ENCODE results near the gene FBLN1.

Gene FBLN1

DNA sequence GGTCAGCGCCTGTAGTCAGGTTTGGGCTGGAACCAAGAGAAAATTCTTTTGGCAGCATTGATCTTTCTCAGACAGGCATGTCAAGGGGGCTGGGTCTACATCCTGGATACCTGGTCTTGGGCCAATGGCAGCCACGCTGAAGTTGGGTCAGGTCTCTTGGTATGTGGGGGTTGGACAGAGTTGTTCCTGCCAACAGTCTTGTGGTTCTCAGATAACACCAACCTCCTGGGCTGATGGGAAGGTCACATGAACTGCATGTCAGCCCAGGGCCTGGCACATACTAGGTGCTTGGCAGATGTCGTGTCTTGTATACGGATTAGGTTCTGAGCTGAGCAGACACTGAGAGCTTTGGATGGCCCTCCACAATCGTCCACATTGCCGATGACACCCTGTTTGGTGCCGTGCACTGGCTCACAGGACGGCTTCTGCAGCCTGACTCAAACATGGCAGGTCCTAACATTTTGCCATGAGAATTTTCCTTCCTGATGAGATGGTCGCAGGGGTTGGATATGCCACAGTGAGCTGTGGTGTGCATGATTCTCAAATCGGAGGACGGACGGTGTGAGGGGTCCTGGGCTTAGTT lies 42.0 kb downstream of the FBLN1 start:
- Histone ChIP-seq H3K27me3 (ENCODE audit: low read length) (no peaks in the 10 kb centered on the region), H3K9me2 (replicated peaks; ENCODE audit: insufficient read depth, low read length) (no peaks in the 10 kb centered on the region), H3K9me3 (ENCODE audit: insufficient read depth, low read length) (no peaks in the 10 kb centered on the region), H3K9ac (ENCODE audit: low read length) (no peak overlapping the region), H3K27ac (ENCODE audit: low read depth, low read length) (no peak overlapping the region), H3K79me2 (ENCODE audit: insufficient read depth, low read length) (no peaks in the 10 kb centered on the region), H3K4me3 (ENCODE audit: insufficient read depth, low read length, poor library complexity, severe bottlenecking) (no peak overlapping the region), H2AFZ (ENCODE audit: low read depth, low read length, severe bottlenecking) (no peak overlapping the region), H4K20me1 (ENCODE audit: low read depth, low read length) (no peaks in the 10 kb centered on the region), H3K36me3 (ENCODE audit: low read length) (no peaks in the 10 kb centered on the region), H3K4me2 (ENCODE audit: low read depth, low read length, poor library complexity, severe bottlenecking) (no peak overlapping the region), H3F3A (ENCODE audit: insufficient read depth) (no peaks in the 10 kb centered on the region)
- TF ChIP-seq, protein P1, sequence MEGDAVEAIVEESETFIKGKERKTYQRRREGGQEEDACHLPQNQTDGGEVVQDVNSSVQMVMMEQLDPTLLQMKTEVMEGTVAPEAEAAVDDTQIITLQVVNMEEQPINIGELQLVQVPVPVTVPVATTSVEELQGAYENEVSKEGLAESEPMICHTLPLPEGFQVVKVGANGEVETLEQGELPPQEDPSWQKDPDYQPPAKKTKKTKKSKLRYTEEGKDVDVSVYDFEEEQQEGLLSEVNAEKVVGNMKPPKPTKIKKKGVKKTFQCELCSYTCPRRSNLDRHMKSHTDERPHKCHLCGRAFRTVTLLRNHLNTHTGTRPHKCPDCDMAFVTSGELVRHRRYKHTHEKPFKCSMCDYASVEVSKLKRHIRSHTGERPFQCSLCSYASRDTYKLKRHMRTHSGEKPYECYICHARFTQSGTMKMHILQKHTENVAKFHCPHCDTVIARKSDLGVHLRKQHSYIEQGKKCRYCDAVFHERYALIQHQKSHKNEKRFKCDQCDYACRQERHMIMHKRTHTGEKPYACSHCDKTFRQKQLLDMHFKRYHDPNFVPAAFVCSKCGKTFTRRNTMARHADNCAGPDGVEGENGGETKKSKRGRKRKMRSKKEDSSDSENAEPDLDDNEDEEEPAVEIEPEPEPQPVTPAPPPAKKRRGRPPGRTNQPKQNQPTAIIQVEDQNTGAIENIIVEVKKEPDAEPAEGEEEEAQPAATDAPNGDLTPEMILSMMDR (IDR thresholded peaks at IDR 0.05; ENCODE audit: insufficient read depth, low read length, poor library complexity, severe bottlenecking) = no peak
- TF ChIP-seq EZH2phosphoT487 (conservative IDR thresholded peaks at IDR 0.05; ENCODE audit: low read length) = no peak

- Histone ChIP-seq H3F3A (ENCODE audit: insufficient read depth) (no peaks in the 10 kb centered on the region), H3K27me3 (ENCODE audit: low read length) (no peaks in the 10 kb centered on the region), H3K9me2 (replicated peaks; ENCODE audit: insufficient read depth, low read length) (no peaks in the 10 kb centered on the region), H3K9me3 (ENCODE audit: insufficient read depth, low read length) (no peaks in the 10 kb centered on the region), H3K27ac (ENCODE audit: low read depth, low read length) (no peak overlapping the region), H2AFZ (ENCODE audit: low read depth, low read length, severe bottlenecking) (no peak overlapping the region), H3K36me3 (ENCODE audit: low read length) (no peaks in the 10 kb centered on the region), H3K9ac (ENCODE audit: low read length) (no peak overlapping the region), H3K79me2 (ENCODE audit: insufficient read depth, low read length) (no peaks in the 10 kb centered on the region), H4K20me1 (ENCODE audit: low read depth, low read length) (no peaks in the 10 kb centered on the region), H3K4me3 (ENCODE audit: insufficient read depth, low read length, poor library complexity, severe bottlenecking) (no peak overlapping the region), H3K4me2 (ENCODE audit: low read depth, low read length, poor library complexity, severe bottlenecking) (no peak overlapping the region)
- no peak for TF ChIP-seq EZH2phosphoT487 (conservative IDR thresholded peaks at IDR 0.05; ENCODE audit: low read length)
- TF ChIP-seq, protein P1 (IDR thresholded peaks at IDR 0.05; ENCODE audit: insufficient read depth, low read length, poor library complexity, severe bottlenecking) = no peak
Measured at GRCh38 chr22:45546333-45547015, 43.8 kb downstream of the FBLN1 start.

- Histone ChIP-seq H3K27ac (ENCODE audit: low read depth, low read length) (no peak overlapping the region), H3K9me2 (replicated peaks; ENCODE audit: insufficient read depth, low read length) (no peaks in the 10 kb centered on the region), H2AFZ (ENCODE audit: low read depth, low read length, severe bottlenecking) (no peak overlapping the region), H3K79me2 (ENCODE audit: insufficient read depth, low read length) (no peaks in the 10 kb centered on the region), H3K4me2 (ENCODE audit: low read depth, low read length, poor library complexity, severe bottlenecking) (no peak overlapping the region), H3K9ac (ENCODE audit: low read length) (no peak overlapping the region), H3K9me3 (ENCODE audit: insufficient read depth, low read length) (no peaks in the 10 kb centered on the region), H3K27me3 (ENCODE audit: low read length) (no peaks in the 10 kb centered on the region), H3K36me3 (ENCODE audit: low read length) (no peaks in the 10 kb centered on the region), H3K4me3 (ENCODE audit: insufficient read depth, low read length, poor library complexity, severe bottlenecking) (no peak overlapping the region), H4K20me1 (ENCODE audit: low read depth, low read length) (no peaks in the 10 kb centered on the region), H3F3A (ENCODE audit: insufficient read depth) (no peaks in the 10 kb centered on the region)
- TF ChIP-seq EZH2phosphoT487 (conservative IDR thresholded peaks at IDR 0.05; ENCODE audit: low read length) = no peak
- TF ChIP-seq, protein P1 (IDR thresholded peaks at IDR 0.05; ENCODE audit: insufficient read depth, low read length, poor library complexity, severe bottlenecking) = no peak
Measured at GRCh38 chr22:45547016-45547345, 44.3 kb downstream of the FBLN1 start.
